Measurements from ENCODE around the gene TYW1. TPM values are rescaled to one million over a fixed set of nuclear protein-coding genes. Genes with fewer than 3 reads are reported as not detected.
"Not testable (repeated sequence)": the region's sequence is repeated elsewhere in the genome, so short reads cannot be mapped to it uniquely, and the experiment has no call there.

TYW1 gene
- 10 to 100 TPM; 19.3 to 75.6 (median 38.6) TPM for total RNA-seq

GRCh38 chr7:66996444-66997191 is at the start of gene TYW1:
Gene TYW1, plus strand, starts transcription at chr7:66996833. Its CDS starts 146 bp downstream, at chr7:66996979.
- TF ChIP-seq POLR2A (IDR thresholded peaks at IDR 0.05): peak; percentile 36 to 82
- Histone ChIP-seq H3K27ac (peak within 1 kb of the TSS; percentile 76 to 84 (median 82)), H3K4me3 (replicated peaks in 1 of 3) (peak within 1 kb of the TSS; percentile 49 to 75 (median 65)), H3K36me3 (peaks cover 20 to 21% of the 10 kb centered on the region in 2 donors)
- WGBS, 2 donors: 0% methylated on average over 23 to 29 of the region's 44 CpGs
- H3K9me3 ChIP-seq; intact Hi-C loops (cut with DNase I); H3K4me1 ChIP-seq; H3K27me3 ChIP-seq: not testable (repeated sequence)
- DNase-seq: peak; percentile 99

- Histone ChIP-seq H3K4me3 (replicated peaks in 1 of 3) (no peak overlapping the region), H3K4me1 (no peaks in the 10 kb centered on the region), H3K27ac (no peak overlapping the region), H3K9me3 (no peaks in the 10 kb centered on the region), H3K36me3 (peaks cover 66 to 79% of the 10 kb centered on the region in 2 donors), H3K27me3 (no peaks in the 10 kb centered on the region)
- 94% methylated on average over 19 of the region's 19 CpGs for WGBS, 2 donors
- no peak for DNase-seq
- intact Hi-C loops (cut with DNase I): no loop called here
- TF ChIP-seq POLR2A (IDR thresholded peaks at IDR 0.05) (no peak), CTCF (IDR thresholded peaks at IDR 0.05) (no peak)
These were observed 48.0 kb upstream of the TYW1 start for GRCh38 chr7:66948480-66949109.

GRCh38 chr7:66950311-66950710 is 46.3 kb upstream of the TYW1 start:
- Histone ChIP-seq H3K4me1 (no peaks in the 10 kb centered on the region), H3K4me3 (replicated peaks in 1 of 3) (no peak overlapping the region), H3K27ac (no peak overlapping the region), H3K36me3 (peaks cover 70 to 79% of the 10 kb centered on the region in 2 donors), H3K27me3 (no peaks in the 10 kb centered on the region), H3K9me3 (no peaks in the 10 kb centered on the region)
- DNase-seq: no peak
- intact Hi-C loops (cut with DNase I): no loop called here
- 86 to 88% methylated on average over 3 of the region's 3 CpGs for WGBS, 2 donors
- TF ChIP-seq POLR2A (IDR thresholded peaks at IDR 0.05): no peak

- no peak overlapping the region for H3K4me3 ChIP-seq (replicated peaks in 1 of 3)
- DNase-seq: no peak
- H3K27ac ChIP-seq: no peak overlapping the region
- no peaks in the 10 kb centered on the region for H3K9me3 ChIP-seq
- H3K36me3 ChIP-seq: peaks cover 70 to 79% of the 10 kb centered on the region in 2 donors
- H3K27me3 ChIP-seq: no peaks in the 10 kb centered on the region
- WGBS, 2 donors: 92 to 94% methylated on average over 8 of the region's 8 CpGs
- TF ChIP-seq POLR2A (IDR thresholded peaks at IDR 0.05): no peak
- TF ChIP-seq CTCF (IDR thresholded peaks at IDR 0.05): no peak
- intact Hi-C loops (cut with DNase I): no loop called here
- no peaks in the 10 kb centered on the region for H3K4me1 ChIP-seq
These were observed 45.9 kb upstream of the TYW1 start for GRCh38 chr7:66950763-66951162.

- TF ChIP-seq POLR2A (IDR thresholded peaks at IDR 0.05): no peak
- no peak for TF ChIP-seq CTCF (IDR thresholded peaks at IDR 0.05)
- H3K4me3 ChIP-seq (replicated peaks in 1 of 3): no peak overlapping the region
- 86 to 90% methylated on average over 11 of the region's 11 CpGs for WGBS, 2 donors
- H3K27ac ChIP-seq: no peak overlapping the region
- H3K27me3 ChIP-seq: no peaks in the 10 kb centered on the region
- H3K36me3 ChIP-seq: peaks cover 67 to 80% of the 10 kb centered on the region in 2 donors
- intact Hi-C loops (cut with DNase I): no loop called here
- no peaks in the 10 kb centered on the region for H3K4me1 ChIP-seq
- DNase-seq: no peak
- H3K9me3 ChIP-seq: no peaks in the 10 kb centered on the region
These were observed 44.1 kb upstream of the TYW1 start for GRCh38 chr7:66952343-66953043.
